Body of pancreas (tissue), 4 donors: ENCODE results near the gene ASB13. TPM values are rescaled to one million over a fixed set of nuclear protein-coding genes. Genes with fewer than 3 reads are reported as not detected.
A peak's percentile ranks its signal among the peaks of the same experiment; 100 is the strongest.

Experiments used
- ATAC-seq: fragments of 150-250 bp; one replicate; pipeline ENCODE4 v1.9.1; 2016
- DNase-seq, 4 donors: peaks; one replicate each; pipeline ENCODE4 v3.0.0-alpha.2; 2019
- H3K27ac ChIP-seq, 4 donors: fragments of 200-600 bp; sonication (generic); 1 replicate in 3 of 4; 2 replicates in 1 of 4; pipeline versions ENCODE4 v1.5.1 to v1.6.1; 2016 to 2019; ENCODE audit warnings: mild to moderate bottlenecking in 1 of 4, mixed read lengths in 1 of 4, moderate library complexity in 1 of 4
- H3K27me3 ChIP-seq, 2 donors: fragments of 200-600 bp; sonication (generic); one replicate each; pipeline ENCODE4 v1.6.0; 2016; ENCODE audit warnings: mild to moderate bottlenecking in 1 of 2
- H3K36me3 ChIP-seq, 2 donors: fragments of 200-600 bp; sonication (generic); replicated peaks in 1 of 2; 2 replicates each; pipeline ENCODE4 v1.5.1; 2016; ENCODE audit warnings: low read depth in 2 of 2; ENCODE audit not compliant: insufficient read depth in 1 of 2
- H3K4me1 ChIP-seq: fragments of 200-600 bp; sonication (generic); one replicate; pipeline ENCODE4 v1.6.0; 2016
- H3K4me3 ChIP-seq, 2 donors: fragments of 200-600 bp; sonication (generic); 1 replicate in 1 of 2; 2 replicates in 1 of 2; pipeline ENCODE4 v1.5.1; 2016 to 2019
- H3K9me3 ChIP-seq, 3 donors: fragments of 200-600 bp; sonication (generic); 1 replicate in 2 of 3; 2 replicates in 1 of 3; pipeline ENCODE4 v1.5.1; 2016
- POLR2A ChIP-seq, 3 donors: fragments of 450-650 bp; IDR thresholded peaks; one replicate each; pipeline ENCODE4 v1.6.1; 2016; ENCODE audit warnings: antibody characterized with exemption in 3 of 3, mild to moderate bottlenecking in 2 of 3
- WGBS, 2 donors: methylation state at CpG; one replicate each; pipeline ENCODE4 v1.1.5; 2017; 5-methylcytosine and 5-hydroxymethylcytosine counted together
- intact Hi-C: fragments of 100-400 bp; cut with DNase I; formaldehyde crosslinking; loops from one replicate; pipeline ENCODE4 v1.15.1; 2023
- total RNA-seq, 2 donors: library from RNA; depleted of rRNA; stranded (reverse); fragments of >200 nt; gene quantifications; one replicate each; pipeline ENCODE4 v1.1.0, GENCODE V29; 2016
- TF ChIP-seq, protein P1 (sequence below), 7 experiments: fragments of 450-650 bp in 4 of 7; fragments of 200-600 bp in 3 of 7; sonication (generic) in 3 of 7; IDR thresholded peaks; one replicate each; pipeline ENCODE4 v1.5.1; 2016 to 2019; ENCODE audit warnings: antibody characterized with exemption in 7 of 7

The ASB13 gene
- total RNA-seq, 2 donors from 2014 or later: 7.6 to 15.0 TPM

DNA sequence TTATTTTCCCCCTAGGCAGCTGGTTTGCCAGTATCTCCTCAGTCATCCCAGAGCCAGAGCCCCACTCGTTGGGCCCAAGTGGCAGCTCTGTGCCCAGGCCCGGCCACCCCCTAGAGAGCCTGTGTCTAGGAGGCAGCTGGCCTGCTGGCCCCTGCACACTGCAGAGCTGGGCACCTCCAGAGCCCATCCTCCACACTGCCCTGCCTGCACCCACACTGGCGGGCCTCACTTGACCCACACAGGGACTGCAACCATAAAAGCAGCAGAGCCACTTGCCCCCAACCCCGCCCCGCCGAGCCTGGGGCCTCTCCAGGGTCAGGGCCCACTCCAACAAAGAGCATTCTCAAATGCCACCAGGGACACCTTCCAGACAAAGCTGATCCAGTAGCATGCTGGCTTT is 5.4 kb downstream of the ASB13 start:
- Histone ChIP-seq H3K36me3 (no peaks in the 10 kb centered on the region), H3K9me3 (no peaks in the 10 kb centered on the region), H3K27me3 (no peaks in the 10 kb centered on the region), H3K4me3 (no peak overlapping the region), H3K4me1 (peaks cover 35% of the 10 kb centered on the region), H3K27ac (no peak overlapping the region)
- intact Hi-C loops: no loop called here
- ATAC-seq (no peak), DNase-seq (no peak)
- TF ChIP-seq POLR2A (IDR thresholded peaks at IDR 0.05): no peak
- TF ChIP-seq, protein P1, sequence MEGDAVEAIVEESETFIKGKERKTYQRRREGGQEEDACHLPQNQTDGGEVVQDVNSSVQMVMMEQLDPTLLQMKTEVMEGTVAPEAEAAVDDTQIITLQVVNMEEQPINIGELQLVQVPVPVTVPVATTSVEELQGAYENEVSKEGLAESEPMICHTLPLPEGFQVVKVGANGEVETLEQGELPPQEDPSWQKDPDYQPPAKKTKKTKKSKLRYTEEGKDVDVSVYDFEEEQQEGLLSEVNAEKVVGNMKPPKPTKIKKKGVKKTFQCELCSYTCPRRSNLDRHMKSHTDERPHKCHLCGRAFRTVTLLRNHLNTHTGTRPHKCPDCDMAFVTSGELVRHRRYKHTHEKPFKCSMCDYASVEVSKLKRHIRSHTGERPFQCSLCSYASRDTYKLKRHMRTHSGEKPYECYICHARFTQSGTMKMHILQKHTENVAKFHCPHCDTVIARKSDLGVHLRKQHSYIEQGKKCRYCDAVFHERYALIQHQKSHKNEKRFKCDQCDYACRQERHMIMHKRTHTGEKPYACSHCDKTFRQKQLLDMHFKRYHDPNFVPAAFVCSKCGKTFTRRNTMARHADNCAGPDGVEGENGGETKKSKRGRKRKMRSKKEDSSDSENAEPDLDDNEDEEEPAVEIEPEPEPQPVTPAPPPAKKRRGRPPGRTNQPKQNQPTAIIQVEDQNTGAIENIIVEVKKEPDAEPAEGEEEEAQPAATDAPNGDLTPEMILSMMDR (IDR thresholded peaks at IDR 0.05): no peak
- WGBS, 2 donors: 87% methylated on average over 5 to 6 of the region's 6 CpGs

DNA sequence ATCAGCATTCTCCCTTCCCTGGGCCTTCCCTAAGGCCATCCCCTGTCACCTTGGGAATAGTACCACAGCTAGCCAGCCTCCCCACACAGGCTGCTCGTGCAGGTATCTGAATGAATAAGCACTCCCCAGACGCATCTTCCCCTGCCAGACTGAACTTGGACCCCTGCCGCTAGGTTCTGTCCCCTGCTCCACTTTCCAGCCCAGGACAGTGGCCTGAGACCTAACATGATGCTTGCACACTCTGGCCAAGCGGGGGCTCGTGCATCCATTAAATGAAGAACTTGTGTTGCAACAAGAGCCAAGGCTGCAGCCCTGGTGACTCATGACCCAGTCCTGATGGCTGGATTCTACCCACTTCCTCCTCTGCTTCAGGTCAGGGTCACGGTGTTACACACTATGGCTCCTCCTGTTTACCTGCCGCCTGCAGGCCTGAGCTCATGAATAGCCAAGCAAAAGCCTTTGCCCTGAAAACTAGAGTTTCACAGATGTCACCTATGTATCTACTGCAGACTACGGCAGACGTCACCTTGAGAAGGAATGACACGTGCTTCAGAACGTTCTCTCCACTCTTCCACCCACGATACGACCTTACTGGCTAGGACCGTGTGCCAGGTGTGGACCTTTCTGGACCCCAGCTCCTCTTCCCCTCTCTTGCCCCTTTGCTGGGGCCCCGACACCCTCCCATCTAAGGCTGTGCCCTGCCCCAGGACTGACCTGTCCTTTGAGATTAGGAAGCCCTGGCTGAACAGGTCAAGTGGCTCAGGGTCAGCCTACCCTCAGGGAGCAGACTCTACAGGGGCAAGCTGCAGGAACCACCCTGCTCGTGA is 6.5 kb downstream of the ASB13 start:
- H3K27ac ChIP-seq: no peak overlapping the region

DNA sequence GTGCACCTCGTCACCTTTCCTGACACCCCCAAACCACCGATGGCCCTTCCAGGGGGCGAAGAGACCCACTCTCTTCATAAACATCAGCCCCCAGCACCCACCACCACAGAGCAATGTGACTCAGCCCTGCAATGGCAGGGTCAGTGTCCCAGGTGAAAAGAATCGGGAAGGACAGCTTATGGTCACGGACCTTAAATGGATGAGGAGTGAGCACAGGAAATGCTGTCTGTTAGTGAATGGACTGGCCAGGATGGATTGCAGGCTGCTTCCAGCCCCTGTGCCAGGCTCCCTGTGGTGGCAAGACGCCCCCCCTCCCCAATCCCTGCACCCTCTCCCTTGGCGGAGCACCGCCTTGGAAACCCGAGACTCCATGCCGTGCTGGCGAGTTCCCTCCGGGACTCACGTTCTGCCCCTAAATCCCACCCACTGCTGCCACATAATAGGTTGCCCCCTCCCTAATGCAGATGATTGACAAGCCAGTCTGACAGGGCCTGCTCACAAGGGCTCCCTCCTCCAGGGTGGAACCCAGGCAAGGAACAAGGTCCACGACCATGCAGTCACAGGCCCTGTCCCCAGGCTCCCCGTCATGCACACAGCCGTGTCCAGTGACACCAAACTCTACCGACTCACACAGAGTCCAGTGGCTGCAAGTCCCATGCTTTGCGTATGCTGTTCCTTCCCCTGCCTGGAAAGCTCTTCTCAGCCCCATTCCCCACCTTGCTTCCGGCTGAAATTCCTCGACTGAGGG is 7.3 kb downstream of the ASB13 start:
- H3K36me3 ChIP-seq: no peaks in the 10 kb centered on the region
- H3K27me3 ChIP-seq: no peaks in the 10 kb centered on the region
- DNase-seq (no peak), ATAC-seq (no peak)
- no peak overlapping the region for H3K4me3 ChIP-seq
- H3K4me1 ChIP-seq: peaks cover 22% of the 10 kb centered on the region
- H3K9me3 ChIP-seq: no peaks in the 10 kb centered on the region
- TF ChIP-seq, protein P1 (IDR thresholded peaks at IDR 0.05): no peak
- TF ChIP-seq POLR2A (IDR thresholded peaks at IDR 0.05): no peak
- 87 to 88% methylated on average over 9 to 20 of the region's 20 CpGs for WGBS, 2 donors
- intact Hi-C loops: no loop called here
- H3K27ac ChIP-seq: no peak overlapping the region

More for the DNA sequence above, 6.5 kb downstream of the ASB13 start:
- TF ChIP-seq POLR2A (IDR thresholded peaks at IDR 0.05): no peak
- TF ChIP-seq, protein P1 (IDR thresholded peaks at IDR 0.05): peak in 1 of 7 experiments; percentile 14
- no peaks in the 10 kb centered on the region for H3K36me3 ChIP-seq
- intact Hi-C loops: no loop called here
- peaks cover 28% of the 10 kb centered on the region for H3K4me1 ChIP-seq
- ATAC-seq: peak; percentile 83
- H3K4me3 ChIP-seq: no peak overlapping the region
- peak; percentile 39 to 76 (median 58) for DNase-seq
- WGBS, 2 donors: 60 to 69% methylated on average over 16 of the region's 16 CpGs
- no peaks in the 10 kb centered on the region for H3K9me3 ChIP-seq
- no peaks in the 10 kb centered on the region for H3K27me3 ChIP-seq

DNA sequence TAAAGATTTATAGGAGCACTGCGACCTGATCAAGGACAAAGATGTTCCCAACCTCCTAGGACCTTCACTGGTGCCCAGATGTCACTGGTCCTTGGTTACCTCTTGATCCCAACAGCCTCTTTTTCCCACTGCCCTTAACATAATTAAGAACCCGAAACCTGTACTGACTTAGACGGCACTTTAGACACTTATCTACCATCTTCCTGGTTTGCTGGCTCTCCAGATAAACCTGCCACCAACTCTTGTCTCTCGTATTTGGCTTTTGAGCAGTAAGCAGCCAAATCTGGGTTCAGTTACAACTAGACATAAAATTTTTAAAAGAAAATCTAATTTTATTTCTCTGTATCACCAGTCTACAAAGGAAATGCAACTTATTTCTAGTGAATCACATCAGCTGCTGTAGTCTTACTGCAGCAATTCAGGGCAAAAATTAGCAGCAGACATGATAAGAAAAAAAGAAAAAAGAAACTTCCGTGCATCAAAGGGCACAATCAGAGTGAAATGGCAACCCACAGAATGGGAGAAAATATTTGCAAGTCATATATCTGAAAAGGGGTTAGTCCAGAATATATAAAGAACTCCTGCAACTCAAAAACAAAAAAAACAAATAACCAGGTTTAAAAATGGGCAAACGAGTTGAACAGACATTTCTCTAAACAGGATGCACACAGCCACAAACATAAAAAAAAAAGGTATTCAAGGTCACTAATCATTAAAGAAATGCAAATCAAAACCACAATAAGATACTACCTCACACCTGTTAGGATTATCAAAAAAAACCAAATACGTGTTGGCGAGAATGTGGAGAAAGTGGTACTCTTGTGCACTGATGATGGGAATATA is 9.4 kb downstream of the ASB13 start:
- H3K4me3 ChIP-seq: no peak overlapping the region
- no peaks in the 10 kb centered on the region for H3K9me3 ChIP-seq
- 78 to 86% methylated on average over 8 of the region's 8 CpGs for WGBS, 2 donors
- ATAC-seq (no peak), DNase-seq (no peak)
- TF ChIP-seq POLR2A (IDR thresholded peaks at IDR 0.05): no peak
- TF ChIP-seq, protein P1 (IDR thresholded peaks at IDR 0.05): no peak
- H3K36me3 ChIP-seq: no peaks in the 10 kb centered on the region
- intact Hi-C loops: no loop called here
- no peaks in the 10 kb centered on the region for H3K27me3 ChIP-seq
- peaks cover 14% of the 10 kb centered on the region for H3K4me1 ChIP-seq
- no peak overlapping the region for H3K27ac ChIP-seq
